ENCODE data around the gene COL8A2.

The COL8A2 gene

DNA sequence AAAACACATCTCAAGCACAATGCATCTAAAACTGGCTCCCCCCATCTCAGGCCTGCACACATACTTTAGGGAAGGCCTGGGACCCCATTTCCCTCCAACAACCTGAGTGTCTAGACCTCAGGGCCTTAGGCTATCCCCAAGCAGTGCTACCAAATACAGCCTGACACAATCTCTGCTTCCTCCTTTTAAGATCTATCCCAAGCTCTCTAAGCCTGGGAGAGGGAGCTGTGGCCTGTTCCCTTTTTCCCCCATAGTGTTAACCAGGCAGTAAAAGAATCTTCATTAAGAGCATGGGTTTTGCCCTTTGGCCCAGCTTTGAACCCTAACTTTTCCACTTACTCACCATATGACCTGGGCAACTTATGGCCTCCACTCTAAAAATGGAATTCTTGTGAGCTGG, 10.8 kb upstream of the COL8A2 start:
- no peak for DNase-seq (ENCODE audit: extremely low read depth, low read depth)
- TF ChIP-seq, protein P1, sequence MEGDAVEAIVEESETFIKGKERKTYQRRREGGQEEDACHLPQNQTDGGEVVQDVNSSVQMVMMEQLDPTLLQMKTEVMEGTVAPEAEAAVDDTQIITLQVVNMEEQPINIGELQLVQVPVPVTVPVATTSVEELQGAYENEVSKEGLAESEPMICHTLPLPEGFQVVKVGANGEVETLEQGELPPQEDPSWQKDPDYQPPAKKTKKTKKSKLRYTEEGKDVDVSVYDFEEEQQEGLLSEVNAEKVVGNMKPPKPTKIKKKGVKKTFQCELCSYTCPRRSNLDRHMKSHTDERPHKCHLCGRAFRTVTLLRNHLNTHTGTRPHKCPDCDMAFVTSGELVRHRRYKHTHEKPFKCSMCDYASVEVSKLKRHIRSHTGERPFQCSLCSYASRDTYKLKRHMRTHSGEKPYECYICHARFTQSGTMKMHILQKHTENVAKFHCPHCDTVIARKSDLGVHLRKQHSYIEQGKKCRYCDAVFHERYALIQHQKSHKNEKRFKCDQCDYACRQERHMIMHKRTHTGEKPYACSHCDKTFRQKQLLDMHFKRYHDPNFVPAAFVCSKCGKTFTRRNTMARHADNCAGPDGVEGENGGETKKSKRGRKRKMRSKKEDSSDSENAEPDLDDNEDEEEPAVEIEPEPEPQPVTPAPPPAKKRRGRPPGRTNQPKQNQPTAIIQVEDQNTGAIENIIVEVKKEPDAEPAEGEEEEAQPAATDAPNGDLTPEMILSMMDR (IDR thresholded peaks at IDR 0.05; ENCODE audit: low read depth, low read length, missing control alignments), result no peak
- no peak overlapping the region for H3K4me3 ChIP-seq (replicated peaks; ENCODE audit: low read depth, low read length)

DNA sequence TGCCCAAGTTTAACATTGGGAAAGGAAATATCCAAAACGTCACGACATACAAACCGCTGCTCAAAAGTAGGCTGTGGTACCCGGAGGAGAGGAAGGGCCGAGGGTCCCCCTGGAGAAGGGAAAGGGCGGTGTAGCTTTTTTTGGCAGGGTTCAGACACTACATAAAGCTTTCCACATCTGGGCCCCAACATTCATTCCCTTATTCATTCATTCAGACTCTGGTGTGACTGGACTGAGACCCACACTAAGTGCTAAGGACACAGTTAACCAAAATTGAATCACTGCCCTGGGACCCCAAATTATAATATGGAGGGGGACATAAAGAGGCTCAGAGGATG, 10.3 kb upstream of the COL8A2 start:
- DNase-seq (ENCODE audit: extremely low read depth, low read depth), result no peak
- no peak overlapping the region for H3K4me3 ChIP-seq (replicated peaks; ENCODE audit: low read depth, low read length)
- TF ChIP-seq, protein P1 (IDR thresholded peaks at IDR 0.05; ENCODE audit: low read depth, low read length, missing control alignments), result no peak

DNA sequence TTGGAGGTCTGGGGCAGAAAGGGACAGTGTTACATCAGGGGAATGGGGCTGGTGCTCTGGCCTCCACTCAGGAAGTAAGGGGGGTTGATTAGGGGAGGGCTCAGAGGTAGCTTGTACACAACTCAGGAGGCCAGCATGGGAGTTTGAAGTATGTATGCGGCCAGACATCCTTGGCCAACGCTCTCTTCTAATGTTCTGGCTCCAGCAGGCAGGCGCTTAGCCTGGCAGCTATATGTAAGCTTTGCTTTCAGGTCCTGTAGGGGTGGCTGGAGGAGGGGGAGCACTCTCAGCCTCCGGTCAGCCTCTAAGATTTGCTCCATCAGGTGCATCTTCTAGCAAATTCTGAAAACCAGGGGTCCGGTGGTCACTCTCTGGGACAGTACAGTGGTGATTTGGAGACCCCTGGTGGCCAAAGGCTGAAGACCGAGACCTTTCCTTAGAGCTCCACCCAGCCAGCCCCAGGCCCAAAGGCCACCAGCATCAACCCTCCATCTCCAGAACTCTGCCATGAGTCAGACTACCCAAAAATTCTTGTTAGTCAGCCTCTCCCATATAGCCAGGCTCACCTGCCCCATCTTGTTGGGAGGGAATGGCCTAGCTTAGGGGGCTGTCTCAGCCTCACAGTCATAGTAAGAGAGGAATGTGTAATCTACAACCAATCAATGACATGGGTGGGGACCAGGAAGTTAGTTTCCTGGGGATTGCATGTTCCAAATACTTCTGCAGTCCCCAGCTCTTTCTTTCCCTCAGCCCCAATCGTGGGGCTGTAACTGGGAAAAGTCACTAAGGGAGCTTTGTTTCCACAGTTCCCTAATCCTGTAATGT, 9.7 kb upstream of the COL8A2 start:
- TF ChIP-seq, protein P1 (IDR thresholded peaks at IDR 0.05; ENCODE audit: low read depth, low read length, missing control alignments), result peak; percentile 89
- no peak overlapping the region for H3K4me3 ChIP-seq (replicated peaks; ENCODE audit: low read depth, low read length)
- no peak for DNase-seq (ENCODE audit: extremely low read depth, low read depth)

DNA sequence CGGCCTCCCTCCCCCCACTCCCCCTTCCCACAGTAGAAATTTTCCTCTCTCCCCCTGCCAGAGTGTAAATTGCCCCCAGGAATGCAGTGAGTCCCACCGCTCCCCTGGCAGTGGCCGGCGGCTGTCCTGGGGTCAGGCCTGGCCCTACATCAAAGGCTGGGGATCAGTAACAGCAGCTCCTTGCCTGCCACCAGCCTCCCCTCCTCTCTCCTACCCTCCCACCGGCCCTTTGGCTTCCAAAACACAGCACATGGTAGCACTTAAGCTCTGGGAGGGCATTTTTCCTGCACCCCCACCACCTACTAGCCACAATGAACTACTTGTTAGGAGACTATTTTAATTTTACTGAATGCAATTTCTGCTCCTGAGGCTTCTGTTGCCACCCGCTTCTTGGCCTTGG, 9.0 kb upstream of the COL8A2 start:
- TF ChIP-seq, protein P1 (IDR thresholded peaks at IDR 0.05; ENCODE audit: low read depth, low read length, missing control alignments), result no peak
- H3K4me3 ChIP-seq (replicated peaks; ENCODE audit: low read depth, low read length), result no peak overlapping the region
- DNase-seq (ENCODE audit: extremely low read depth, low read depth), result no peak

DNA sequence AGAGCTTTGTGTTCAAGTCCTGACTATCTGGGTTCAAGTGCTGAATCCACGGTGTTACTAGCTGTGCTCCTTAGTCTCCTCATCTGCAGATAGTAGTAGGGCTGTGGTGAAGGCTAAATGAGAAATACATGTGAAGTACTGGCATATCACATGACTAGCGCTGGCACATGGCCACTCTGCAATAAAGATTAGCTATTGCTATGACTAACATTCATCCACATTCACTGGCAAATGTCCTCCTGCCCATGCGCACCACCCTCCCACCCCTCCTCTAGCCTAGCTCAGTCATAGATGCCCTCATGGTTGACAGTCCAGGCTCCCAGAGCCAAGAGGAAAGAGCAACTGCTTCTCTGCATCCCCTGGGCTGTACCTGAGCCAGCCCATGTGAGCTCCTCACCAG, 8.5 kb upstream of the COL8A2 start:
- DNase-seq (ENCODE audit: extremely low read depth, low read depth), result peak; percentile 95
- no peak overlapping the region for H3K4me3 ChIP-seq (replicated peaks; ENCODE audit: low read depth, low read length)
- TF ChIP-seq, protein P1 (IDR thresholded peaks at IDR 0.05; ENCODE audit: low read depth, low read length, missing control alignments), result no peak

DNA sequence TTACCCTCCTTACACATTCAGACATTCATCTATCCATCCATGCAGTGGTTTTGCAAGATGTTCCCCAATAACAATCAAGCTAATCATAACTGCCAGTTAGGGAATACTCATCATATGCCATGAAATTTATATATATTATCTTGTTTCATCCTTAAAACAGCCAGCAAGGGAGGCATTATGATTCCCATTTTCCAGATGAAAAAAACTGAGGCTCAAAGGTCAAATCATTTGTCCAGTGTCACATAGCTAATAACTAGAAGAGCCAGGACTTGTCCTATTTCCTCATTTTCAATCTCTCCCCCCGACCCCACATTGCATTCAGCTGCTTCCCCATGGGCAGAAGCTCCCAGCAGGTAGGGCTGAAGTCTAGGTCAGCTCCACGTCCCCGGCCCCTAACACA, 7.0 kb upstream of the COL8A2 start:
- no peak overlapping the region for H3K4me3 ChIP-seq (replicated peaks; ENCODE audit: low read depth, low read length)
- DNase-seq (ENCODE audit: extremely low read depth, low read depth), result no peak
- TF ChIP-seq, protein P1 (IDR thresholded peaks at IDR 0.05; ENCODE audit: low read depth, low read length, missing control alignments), result no peak

DNA sequence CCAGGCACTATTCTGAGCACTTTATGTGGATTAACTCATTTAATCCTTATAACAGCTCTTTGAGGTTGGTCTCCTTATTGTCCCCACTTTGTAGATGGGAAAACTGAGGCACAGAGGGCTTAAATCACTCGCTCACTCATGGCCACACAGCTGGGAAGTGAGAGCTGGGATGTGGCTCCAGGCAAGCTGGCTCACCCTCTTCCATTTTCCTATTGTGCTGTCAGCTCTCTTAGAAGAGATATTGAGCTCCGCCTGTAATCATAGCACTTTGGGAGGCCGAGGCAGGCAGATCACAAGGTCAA, 3.8 kb upstream of the COL8A2 start:
- TF ChIP-seq, protein P1 (IDR thresholded peaks at IDR 0.05; ENCODE audit: low read depth, low read length, missing control alignments), result no peak
- no peak for DNase-seq (ENCODE audit: extremely low read depth, low read depth)

More for the DNA sequence above, 3.8 kb upstream of the COL8A2 start:
- H3K4me3 ChIP-seq (replicated peaks; ENCODE audit: low read depth, low read length), result no peak overlapping the region

All from HFF-Myc (cell line).